Measurements from ENCODE around the gene PTMS.
"Not testable (repeated sequence)": the region's sequence is repeated elsewhere in the genome, so short reads cannot be mapped to it uniquely, and the experiment has no call there.

The PTMS gene

GRCh38 chr12:6742834-6743233 is 23.3 kb upstream of the PTMS start:
- no peak for TF ChIP-seq CTCF (IDR thresholded peaks at IDR 0.05; ENCODE audit: low read depth, low read length)
- H3K4me1 ChIP-seq, result peaks cover 11% of the 10 kb centered on the region
- H3K36me3 ChIP-seq, result peaks cover 14% of the 10 kb centered on the region
- no peaks in the 10 kb centered on the region for H3K9me3 ChIP-seq
- H3K4me3 ChIP-seq (ENCODE audit: low read depth, low read length), result no peak overlapping the region
- no peak for DNase-seq
- H3K27me3 ChIP-seq, result no peaks in the 10 kb centered on the region

- not testable (repeated sequence) for H3K27me3 ChIP-seq; DNase-seq; H3K4me3 ChIP-seq (ENCODE audit: low read depth, low read length); H3K9me3 ChIP-seq
- Histone ChIP-seq H3K36me3 (peaks cover 16% of the 10 kb centered on the region), H3K4me1 (peaks cover 11% of the 10 kb centered on the region)
These were observed 22.9 kb upstream of the PTMS start for GRCh38 chr12:6743300-6743699.

- H3K27me3 ChIP-seq, result no peaks in the 10 kb centered on the region
- no peak for TF ChIP-seq CTCF (IDR thresholded peaks at IDR 0.05; ENCODE audit: low read depth, low read length)
- peaks cover 11% of the 10 kb centered on the region for H3K4me1 ChIP-seq
- peaks cover 37% of the 10 kb centered on the region for H3K36me3 ChIP-seq
- H3K9me3 ChIP-seq, result no peaks in the 10 kb centered on the region
- no peak overlapping the region for H3K4me3 ChIP-seq (ENCODE audit: low read depth, low read length)
- DNase-seq, result no peak
These were observed 20.2 kb upstream of the PTMS start for GRCh38 chr12:6745741-6746525.

- Histone ChIP-seq H3K4me1 (peaks cover 14% of the 10 kb centered on the region), H3K9me3 (no peaks in the 10 kb centered on the region), H3K27me3 (no peaks in the 10 kb centered on the region), H3K36me3 (peaks cover 49% of the 10 kb centered on the region), H3K4me3 (ENCODE audit: low read depth, low read length) (no peak overlapping the region)
- DNase-seq, result no peak
- no peak for TF ChIP-seq CTCF (IDR thresholded peaks at IDR 0.05; ENCODE audit: low read depth, low read length)
These were observed 18.9 kb upstream of the PTMS start for GRCh38 chr12:6747216-6747615.

- no peak for DNase-seq
These were observed 17.4 kb upstream of the PTMS start for GRCh38 chr12:6748761-6749160.

GRCh38 chr12:6750506-6750905 is 15.7 kb upstream of the PTMS start:
- Histone ChIP-seq H3K27me3 (no peaks in the 10 kb centered on the region), H3K9me3 (no peaks in the 10 kb centered on the region), H3K4me3 (ENCODE audit: low read depth, low read length) (no peak overlapping the region), H3K4me1 (peaks cover 12% of the 10 kb centered on the region), H3K36me3 (peaks cover 49% of the 10 kb centered on the region)
- no peak for DNase-seq
- no peak for TF ChIP-seq CTCF (IDR thresholded peaks at IDR 0.05; ENCODE audit: low read depth, low read length)

More at GRCh38 chr12:6748761-6749160, 17.4 kb upstream of the PTMS start:
- Histone ChIP-seq H3K27me3 (no peaks in the 10 kb centered on the region), H3K4me1 (peaks cover 5% of the 10 kb centered on the region), H3K9me3 (no peaks in the 10 kb centered on the region), H3K36me3 (peaks cover 49% of the 10 kb centered on the region), H3K4me3 (ENCODE audit: low read depth, low read length) (no peak overlapping the region)
- no peak for TF ChIP-seq CTCF (IDR thresholded peaks at IDR 0.05; ENCODE audit: low read depth, low read length)
